C4-2B (cell line): ENCODE results near the gene KRT4.

Experiments
- H3K27ac ChIP-seq: fragments of 450-650 bp; 2 replicates; pipeline ENCODE4 v1.5.1; 2017
- CTCF ChIP-seq: fragments of 450-650 bp; conservative IDR thresholded peaks from 2 replicates; pipeline ENCODE4 v1.5.1; 2017; ENCODE audit warnings: mild to moderate bottlenecking
- ZFX ChIP-seq: fragments of 450-650 bp; IDR thresholded peaks from 2 replicates; pipeline ENCODE4 v1.6.1; 2017

The KRT4 gene

GRCh38 chr12:52809166-52809565 lies 4.8 kb downstream of the KRT4 start:
- H3K27ac ChIP-seq, result no peak overlapping the region
- TF ChIP-seq ZFX, result no peak
- TF ChIP-seq CTCF, result no peak

- TF ChIP-seq ZFX (no peak), CTCF (no peak)
- no peak overlapping the region for H3K27ac ChIP-seq
Observed at GRCh38 chr12:52808573-52809160, 5.2 kb downstream of the KRT4 start.

GRCh38 chr12:52807544-52808470 lies 6.1 kb downstream of the KRT4 start:
- TF ChIP-seq ZFX (no peak), CTCF (no peak)
- H3K27ac ChIP-seq, result no peak overlapping the region

GRCh38 chr12:52806821-52807543 lies 6.9 kb downstream of the KRT4 start:
- H3K27ac ChIP-seq, result no peak overlapping the region
- TF ChIP-seq CTCF (no peak), ZFX (no peak)

GRCh38 chr12:52806169-52806811 lies 7.6 kb downstream of the KRT4 start:
- TF ChIP-seq CTCF, result no peak
- TF ChIP-seq ZFX, result no peak
- no peak overlapping the region for H3K27ac ChIP-seq

- H3K27ac ChIP-seq, result no peak overlapping the region
- TF ChIP-seq CTCF (no peak), ZFX (no peak)
Observed at GRCh38 chr12:52805739-52806138, 8.2 kb downstream of the KRT4 start.
